HepG2 (cell line): Measurements from ENCODE around the gene IRF2. TPM values are rescaled to one million over a fixed set of nuclear protein-coding genes. Genes with fewer than 3 reads are reported as not detected.
A peak's percentile ranks its signal among the peaks of the same experiment; 100 is the strongest.

ENCODE experiments used
- ADNP ChIP-seq: sonication (generic); formaldehyde crosslinking; IDR thresholded peaks from 2 replicates; pipeline ENCODE4 v1.4.0; 2020; ENCODE audit warnings: missing genetic modification reagents
- CHD4 ChIP-seq: fragments of 200-600 bp; sonication (generic); IDR thresholded peaks from 2 replicates; pipeline ENCODE4 v1.7.0; 2017; ENCODE audit warnings: mild to moderate bottlenecking, low read length, borderline replicate concordance
- FOXK1 ChIP-seq: sonication (generic); formaldehyde crosslinking; IDR thresholded peaks from 2 replicates; pipeline ENCODE4 v1.4.0; 2020; ENCODE audit warnings: low read depth, missing genetic modification reagents, borderline replicate concordance
- IRX3 ChIP-seq: sonication (generic); formaldehyde crosslinking; IDR thresholded peaks from 2 replicates; pipeline ENCODE4 v1.8.1; 2023; ENCODE audit warnings: mild to moderate bottlenecking, low read depth, missing genetic modification reagents, borderline replicate concordance
- ISL2 ChIP-seq: sonication (generic); formaldehyde crosslinking; IDR thresholded peaks from 2 replicates; pipeline ENCODE4 v1.5.0; 2020; ENCODE audit warnings: missing genetic modification reagents
- NR2C2 ChIP-seq: sonication (generic); formaldehyde crosslinking; IDR thresholded peaks from 2 replicates; pipeline ENCODE4 v1.4.0; 2020; ENCODE audit warnings: missing genetic modification reagents, mild to moderate bottlenecking, moderate library complexity, borderline replicate concordance
- RBAK ChIP-seq: sonication (generic); formaldehyde crosslinking; IDR thresholded peaks from 2 replicates; pipeline ENCODE4 v1.5.1; 2020; ENCODE audit warnings: mild to moderate bottlenecking, missing genetic modification reagents
- SIN3A ChIP-seq: IDR thresholded peaks from 2 replicates; pipeline ENCODE4 v1.6.1; 2011; ENCODE audit warnings: low read depth, mild to moderate bottlenecking, control low read depth, low read length, borderline replicate concordance
- ZBTB20 ChIP-seq: sonication (generic); formaldehyde crosslinking; IDR thresholded peaks from 2 replicates; pipeline ENCODE4 v1.8.1; 2023; ENCODE audit warnings: missing genetic modification reagents, low read depth, mild to moderate bottlenecking, borderline replicate concordance
- ZNF3 ChIP-seq: IDR thresholded peaks from 2 replicates; pipeline ENCODE4 v1.7.0; 2017; ENCODE audit warnings: inconsistent platforms
- ZNF30 ChIP-seq: sonication (generic); formaldehyde crosslinking; IDR thresholded peaks from 2 replicates; pipeline ENCODE4 v1.5.0; 2020; ENCODE audit warnings: mild to moderate bottlenecking, missing genetic modification reagents
- ZNF556 ChIP-seq: sonication (generic); formaldehyde crosslinking; IDR thresholded peaks from 2 replicates; pipeline ENCODE4 v1.4.0; 2020; ENCODE audit warnings: mild to moderate bottlenecking, missing genetic modification reagents, borderline replicate concordance
- ZNF646 ChIP-seq: sonication (generic); formaldehyde crosslinking; IDR thresholded peaks from 2 replicates; pipeline ENCODE4 v1.9.0; 2021; ENCODE audit warnings: mild to moderate bottlenecking, missing genetic modification reagents
- ZNF792 ChIP-seq: IDR thresholded peaks from 2 replicates; pipeline ENCODE4 v1.6.1; 2016
- ZSCAN21 ChIP-seq: sonication (generic); formaldehyde crosslinking; IDR thresholded peaks from 2 replicates; pipeline ENCODE4 v1.8.0; 2022; ENCODE audit warnings: mild to moderate bottlenecking, missing genetic modification reagents, moderate library complexity, borderline replicate concordance
- polyA plus RNA-seq, 8 experiments: library from polyadenylated mRNA; depleted of rRNA in 3 of 8; stranded (reverse) in 7 of 8; unstranded in 1 of 8; fragments of >200 nt; fragmentation: Illumina TruSeq in 4 of 8; extraction: Trizol in 4 of 8; gene quantifications; 2 replicates each; pipeline versions ENCODE4 v1.2.1 to v1.2.3, GENCODE V29; 2011 to 2016; ENCODE audit warnings: low read depth in 4 of 8, missing spikeins in 1 of 8, mixed read lengths in 1 of 8; ENCODE audit not compliant: insufficient read depth in 1 of 8
- total RNA-seq, 5 experiments: library from RNA; depleted of rRNA; stranded (reverse); fragments of >200 nt; fragmentation: Illumina TruSeq; extraction: Trizol; gene quantifications; 2 replicates each; pipeline ENCODE4 v1.2.3, GENCODE V29; 2016; ENCODE audit warnings: low read depth in 1 of 5
- TF ChIP-seq, protein P1 (sequence below): sonication (generic); formaldehyde crosslinking; IDR thresholded peaks from 2 replicates; pipeline ENCODE4 v1.8.0; 2022; ENCODE audit warnings: missing genetic modification reagents, mild to moderate bottlenecking, moderate library complexity, borderline replicate concordance
- TF ChIP-seq, protein P2 (sequence below): IDR thresholded peaks from 2 replicates; pipeline ENCODE4 v1.6.1; 2016; ENCODE audit warnings: missing biosample characterization, missing genetic modification reagents, low read depth
- TF ChIP-seq, protein P3 (sequence below): sonication (generic); formaldehyde crosslinking; IDR thresholded peaks from 2 replicates; pipeline ENCODE4 v1.8.0; 2023; ENCODE audit warnings: mild to moderate bottlenecking, missing genetic modification reagents

Gene IRF2
- total and polyA plus RNA-seq, 2 of the 13 experiments (the other 11 are each of a cell fraction or from before 2014, with no cell fraction given), result 15.5 to 28.8 TPM

DNA sequence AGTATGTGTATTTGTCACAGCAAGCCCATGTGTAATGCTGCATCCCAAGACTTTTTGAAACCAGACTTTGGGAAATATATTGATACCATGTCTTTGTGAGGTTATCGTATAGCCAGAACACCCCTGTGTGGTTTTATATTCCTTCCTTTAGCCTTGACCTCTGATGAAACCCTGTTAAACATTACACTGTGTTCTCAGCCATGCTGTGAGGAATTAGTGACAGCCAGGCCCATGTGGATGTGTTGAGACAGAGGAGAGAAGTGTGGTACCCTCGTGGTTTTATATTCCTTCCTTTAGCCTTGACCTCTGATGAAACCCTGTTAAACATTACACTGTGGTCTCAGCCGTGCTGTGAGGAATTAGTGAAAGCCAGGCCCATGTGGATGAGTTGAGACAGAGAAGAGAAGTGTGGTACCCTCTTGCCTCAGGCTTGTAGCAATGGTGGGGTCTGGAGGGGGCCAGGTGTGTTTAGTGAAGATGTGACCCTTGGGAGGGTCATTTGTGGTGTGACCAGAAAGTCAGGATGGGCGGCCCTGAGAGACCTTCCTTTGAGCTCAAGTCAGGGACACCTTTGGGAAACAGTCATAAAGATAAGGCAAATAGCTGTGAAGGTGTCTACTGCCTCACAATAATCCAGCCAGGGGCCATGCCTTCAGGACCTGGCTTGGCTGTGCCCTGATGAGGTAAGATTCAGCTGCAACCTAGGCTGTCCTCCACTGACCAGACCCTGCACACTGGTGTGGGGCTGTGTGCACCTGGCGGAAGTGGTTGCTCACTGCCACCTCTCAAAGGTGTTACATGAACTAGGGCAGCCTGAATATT, 110.0 kb downstream of the IRF2 start (continued):
- no peak for TF ChIP-seq ZNF556 (CRISPR knock-in tag)
- TF ChIP-seq ISL2 (CRISPR knock-in tag), result peak; percentile 88
- no peak for TF ChIP-seq IRX3 (CRISPR knock-in tag)
- peak; percentile 87; the same call in 1 of the 2 replicates for TF ChIP-seq FOXK1 (CRISPR knock-in tag)
- TF ChIP-seq, protein P1, sequence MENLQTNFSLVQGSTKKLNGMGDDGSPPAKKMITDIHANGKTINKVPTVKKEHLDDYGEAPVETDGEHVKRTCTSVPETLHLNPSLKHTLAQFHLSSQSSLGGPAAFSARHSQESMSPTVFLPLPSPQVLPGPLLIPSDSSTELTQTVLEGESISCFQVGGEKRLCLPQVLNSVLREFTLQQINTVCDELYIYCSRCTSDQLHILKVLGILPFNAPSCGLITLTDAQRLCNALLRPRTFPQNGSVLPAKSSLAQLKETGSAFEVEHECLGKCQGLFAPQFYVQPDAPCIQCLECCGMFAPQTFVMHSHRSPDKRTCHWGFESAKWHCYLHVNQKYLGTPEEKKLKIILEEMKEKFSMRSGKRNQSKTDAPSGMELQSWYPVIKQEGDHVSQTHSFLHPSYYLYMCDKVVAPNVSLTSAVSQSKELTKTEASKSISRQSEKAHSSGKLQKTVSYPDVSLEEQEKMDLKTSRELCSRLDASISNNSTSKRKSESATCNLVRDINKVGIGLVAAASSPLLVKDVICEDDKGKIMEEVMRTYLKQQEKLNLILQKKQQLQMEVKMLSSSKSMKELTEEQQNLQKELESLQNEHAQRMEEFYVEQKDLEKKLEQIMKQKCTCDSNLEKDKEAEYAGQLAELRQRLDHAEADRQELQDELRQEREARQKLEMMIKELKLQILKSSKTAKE (CRISPR knock-in tag), result peak; percentile 92
- peak; percentile 89 for TF ChIP-seq ZBTB20 (CRISPR knock-in tag)
- TF ChIP-seq ZNF646 (CRISPR knock-in tag), result no peak
- peak; percentile 83 for TF ChIP-seq ZSCAN21
- no peak for TF ChIP-seq CHD4
- no peak for TF ChIP-seq ADNP (CRISPR knock-in tag)
- TF ChIP-seq, protein P2, sequence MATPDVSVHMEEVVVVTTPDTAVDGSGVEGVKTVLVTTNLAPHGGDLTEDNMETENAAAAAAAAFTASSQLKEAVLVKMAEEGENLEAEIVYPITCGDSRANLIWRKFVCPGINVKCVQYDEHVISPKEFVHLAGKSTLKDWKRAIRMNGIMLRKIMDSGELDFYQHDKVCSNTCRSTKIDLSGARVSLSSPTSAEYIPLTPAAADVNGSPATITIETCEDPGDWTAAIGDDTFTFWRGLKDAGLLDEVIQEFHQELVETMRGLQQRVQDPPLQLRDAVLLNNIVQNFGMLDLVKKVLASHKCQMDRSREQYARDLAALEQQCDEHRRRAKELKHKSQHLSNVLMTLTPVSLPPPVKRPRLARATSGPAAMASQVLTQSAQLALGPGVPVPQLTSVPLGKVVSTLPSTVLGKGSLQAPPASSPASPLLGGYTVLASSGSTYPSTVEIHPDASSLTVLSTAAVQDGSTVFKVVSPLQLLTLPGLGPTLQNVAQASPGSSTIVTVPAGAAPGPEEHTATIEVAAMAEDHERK (CRISPR knock-in tag), result peak; percentile 35; the same call in 1 of the 2 replicates
- TF ChIP-seq ZNF30 (CRISPR knock-in tag), result no peak
- TF ChIP-seq RBAK (CRISPR knock-in tag), result no peak
- TF ChIP-seq ZNF3 (CRISPR knock-in tag), result no peak
- TF ChIP-seq SIN3A, result peak; percentile 80; the same call in 1 of the 2 replicates
- no peak for TF ChIP-seq ZNF792 (CRISPR knock-in tag)
- peak; percentile 96 for TF ChIP-seq NR2C2 (CRISPR knock-in tag)
- TF ChIP-seq, protein P3, sequence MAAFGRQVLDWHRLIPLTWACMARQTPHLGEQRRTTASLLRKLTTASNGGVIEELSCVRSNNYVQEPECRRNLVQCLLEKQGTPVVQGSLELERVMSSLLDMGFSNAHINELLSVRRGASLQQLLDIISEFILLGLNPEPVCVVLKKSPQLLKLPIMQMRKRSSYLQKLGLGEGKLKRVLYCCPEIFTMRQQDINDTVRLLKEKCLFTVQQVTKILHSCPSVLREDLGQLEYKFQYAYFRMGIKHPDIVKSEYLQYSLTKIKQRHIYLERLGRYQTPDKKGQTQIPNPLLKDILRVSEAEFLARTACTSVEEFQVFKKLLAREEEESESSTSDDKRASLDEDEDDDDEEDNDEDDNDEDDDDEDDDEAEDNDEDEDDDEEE (CRISPR knock-in tag), result no peak
